Measurements from ENCODE around the gene OR2A7.
"Not testable (repeated sequence)": the region's sequence is repeated elsewhere in the genome, so short reads cannot be mapped to it uniquely, and the experiment has no call there.

Gene OR2A7

DNA sequence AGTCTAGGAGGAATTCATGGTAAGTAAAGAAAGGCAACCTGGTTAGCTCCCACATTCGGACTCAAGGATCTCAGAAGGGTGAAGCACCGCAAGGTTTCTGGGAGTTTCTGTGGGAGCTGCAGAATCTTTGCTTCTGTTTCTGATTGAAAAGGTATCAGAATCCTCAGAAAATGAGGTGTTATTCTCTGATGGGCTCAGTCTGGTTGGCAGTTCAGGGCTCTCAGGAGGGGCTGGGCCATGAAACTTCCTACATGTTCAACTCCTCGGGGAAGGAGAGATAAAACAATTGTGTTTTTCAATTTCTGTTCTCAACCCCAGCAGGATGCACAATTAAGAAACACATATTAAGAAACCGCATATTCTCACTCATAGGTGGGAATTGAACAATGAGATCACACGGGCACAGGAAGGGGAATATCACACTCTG lies 9.1 kb downstream of the OR2A7 start:
- H3K4me3 ChIP-seq (ENCODE audit: low read depth, low read length): no peak overlapping the region

DNA sequence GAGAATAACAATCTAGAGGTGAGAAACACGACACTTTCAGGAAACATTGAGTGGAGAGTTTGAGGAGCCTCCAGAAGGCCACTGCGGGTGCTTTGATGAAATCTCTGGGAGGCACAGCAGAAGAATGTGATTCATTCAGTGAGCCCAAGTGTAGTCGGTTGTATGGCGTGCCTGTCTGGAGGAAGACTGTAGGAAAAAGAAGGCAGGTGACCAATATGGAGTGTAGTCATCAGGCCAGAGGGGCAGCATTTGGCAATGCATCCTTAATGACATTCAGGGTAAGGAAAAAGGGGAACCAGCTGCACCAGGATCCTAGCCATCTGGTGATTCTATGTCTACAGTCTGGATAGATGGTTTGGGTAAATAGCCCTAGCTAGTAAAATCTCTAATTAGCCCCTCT lies 12.3 kb downstream of the OR2A7 start:
- not testable (repeated sequence) for H3K4me3 ChIP-seq (ENCODE audit: low read depth, low read length)

DNA sequence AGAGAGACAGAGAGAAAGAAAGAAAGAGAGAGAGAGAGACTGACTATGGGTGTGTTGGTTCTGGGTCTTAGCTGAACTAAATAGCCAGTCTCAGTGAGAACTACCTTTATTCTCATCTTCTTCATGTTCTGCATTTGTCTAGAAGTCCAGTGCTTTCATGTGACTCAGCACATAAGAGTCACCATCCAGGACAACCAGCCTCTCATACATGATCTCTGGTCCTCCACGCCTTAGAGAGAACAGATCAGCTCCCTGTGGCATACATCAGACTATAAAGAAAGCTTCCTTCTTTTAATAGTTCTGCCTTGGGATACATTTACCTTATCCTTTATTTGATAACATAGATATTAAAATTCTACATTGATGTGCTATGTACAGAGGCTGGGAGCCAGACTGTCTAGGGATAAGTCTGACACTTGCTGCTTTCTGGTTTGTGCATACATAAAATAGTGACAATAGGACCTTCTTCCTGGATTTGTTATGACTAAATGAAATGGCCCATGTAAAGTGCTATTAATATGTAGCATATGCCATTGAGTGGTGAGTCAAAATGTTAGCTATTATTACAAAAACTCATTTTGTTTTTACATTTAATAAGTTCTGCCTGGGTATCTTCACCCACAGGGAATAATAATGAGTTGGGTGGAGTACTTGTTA lies 16.8 kb downstream of the OR2A7 start:
- H3K4me3 ChIP-seq (ENCODE audit: low read depth, low read length): not testable (repeated sequence)

DNA sequence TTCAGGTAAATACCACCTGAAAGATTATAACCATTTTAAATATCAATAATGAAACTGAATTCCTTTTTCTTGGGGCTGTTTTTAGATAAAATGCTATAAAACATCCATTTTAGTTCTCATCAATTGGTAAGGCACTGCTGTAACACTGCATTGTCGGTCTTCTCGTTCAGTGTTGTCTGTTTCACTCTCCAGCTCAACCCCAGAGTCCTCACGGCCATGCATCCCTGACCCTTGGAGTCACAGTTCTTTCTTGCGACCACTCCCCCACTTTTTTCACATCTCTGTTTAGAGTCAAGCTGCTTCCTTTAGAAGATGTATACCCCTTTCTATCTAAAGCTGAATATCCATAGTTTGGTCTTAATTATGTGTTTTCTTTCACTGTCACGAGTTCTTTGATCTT lies 17.6 kb downstream of the OR2A7 start:
- H3K4me3 ChIP-seq (ENCODE audit: low read depth, low read length): not testable (repeated sequence)

- H3K4me3 ChIP-seq (ENCODE audit: low read depth, low read length): not testable (repeated sequence)
These were observed 19.2 kb downstream of the OR2A7 start for GRCh38 chr7:144245372-144245771.

GRCh38 chr7:144239365-144239764 lies 25.2 kb downstream of the OR2A7 start, which contains the start of gene OR2A42:
Gene OR2A42, minus strand, starts transcription at chr7:144239605. Its CDS starts 6,762 bp downstream, at chr7:144232843.
- H3K4me3 ChIP-seq (ENCODE audit: low read depth, low read length): not testable (repeated sequence)

GRCh38 chr7:144238530-144239082 lies 26.0 kb downstream of the OR2A7 start:
- H3K4me3 ChIP-seq (ENCODE audit: low read depth, low read length): not testable (repeated sequence)

- not testable (repeated sequence) for H3K4me3 ChIP-seq (ENCODE audit: low read depth, low read length)
These were observed 31.6 kb downstream of the OR2A7 start for GRCh38 chr7:144233039-144233438.

GRCh38 chr7:144231027-144231426 lies 33.6 kb downstream of the OR2A7 start:
- not testable (repeated sequence) for H3K4me3 ChIP-seq (ENCODE audit: low read depth, low read length)

DNA sequence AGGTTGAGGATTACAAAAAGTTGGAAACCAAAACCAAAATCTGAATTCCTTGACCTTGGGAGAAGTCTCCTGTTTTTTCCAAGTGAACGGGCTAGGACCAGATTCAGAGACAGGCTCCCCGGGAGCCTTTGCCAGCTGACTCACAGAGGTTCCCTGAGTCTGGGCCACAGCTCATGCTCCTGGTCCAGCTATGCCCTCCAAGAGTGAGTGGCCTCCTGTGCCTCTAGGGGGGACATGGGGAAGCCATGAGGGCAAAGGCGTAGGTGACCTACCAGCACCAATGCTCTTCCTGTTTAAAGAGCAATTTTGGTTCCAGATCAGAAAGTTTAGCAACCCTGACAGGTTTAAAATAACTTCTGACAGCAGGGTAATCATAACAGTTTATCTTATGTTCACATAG lies 35.8 kb downstream of the OR2A7 start:
- H3K4me3 ChIP-seq (ENCODE audit: low read depth, low read length): not testable (repeated sequence)

DNA sequence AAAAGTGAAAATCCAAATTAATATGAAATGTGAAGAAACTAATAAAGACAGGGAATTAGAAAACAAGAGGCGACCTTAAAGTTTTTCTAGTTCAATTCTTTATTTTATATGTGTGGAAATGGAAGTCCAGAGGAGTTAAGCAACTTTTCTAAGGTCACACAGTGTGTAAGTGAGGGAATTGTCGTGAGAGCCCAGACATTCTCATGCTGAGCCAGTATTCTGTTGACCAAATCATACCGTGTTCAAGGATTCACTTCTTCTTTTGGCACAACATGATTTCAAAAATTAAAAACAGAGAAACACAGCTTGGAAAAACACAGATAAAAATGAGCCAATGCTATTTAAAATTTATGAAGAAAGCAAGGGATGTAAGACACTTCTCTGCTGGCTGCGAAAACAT lies 37.7 kb downstream of the OR2A7 start:
- not testable (repeated sequence) for H3K4me3 ChIP-seq (ENCODE audit: low read depth, low read length)

DNA sequence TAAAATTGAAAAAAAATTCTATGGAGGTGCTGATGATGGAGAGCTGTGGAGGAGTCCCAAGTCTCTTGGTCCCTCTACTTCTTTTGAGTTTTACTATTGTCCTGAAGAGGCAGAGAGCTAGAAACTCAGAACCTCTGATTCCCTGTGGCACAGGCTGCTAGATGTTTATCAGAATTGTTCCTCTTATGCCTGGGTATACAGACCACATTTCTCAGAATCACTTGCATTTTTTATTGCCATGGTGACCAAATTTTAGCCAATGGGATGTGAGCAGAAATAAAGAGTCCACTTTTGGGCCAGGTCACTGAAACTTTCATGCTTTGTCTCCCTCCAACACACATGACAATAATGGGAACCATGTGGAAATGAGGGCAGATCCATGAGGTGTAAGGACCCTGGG lies 40.9 kb downstream of the OR2A7 start:
- not testable (repeated sequence) for H3K4me3 ChIP-seq (ENCODE audit: low read depth, low read length)

DNA sequence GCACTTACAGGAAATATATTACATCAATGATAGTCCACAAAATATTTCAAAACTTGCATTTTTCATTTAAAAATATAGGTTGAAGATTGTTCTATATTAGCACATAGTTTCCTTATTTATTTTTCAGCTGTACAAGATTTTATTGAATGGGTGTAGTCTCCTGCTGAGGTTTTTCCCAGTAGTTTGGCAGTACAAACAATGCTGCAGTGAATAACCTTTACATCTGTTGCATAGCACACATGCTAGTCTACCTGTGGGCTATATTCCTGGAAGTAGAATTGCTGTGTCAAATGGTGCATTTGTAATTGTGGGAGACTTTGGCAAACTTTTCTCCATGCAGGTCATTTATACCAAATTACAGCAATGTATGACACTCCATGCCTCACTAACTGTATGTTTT lies 44.1 kb downstream of the OR2A7 start:
- H3K4me3 ChIP-seq (ENCODE audit: low read depth, low read length): not testable (repeated sequence)

DNA sequence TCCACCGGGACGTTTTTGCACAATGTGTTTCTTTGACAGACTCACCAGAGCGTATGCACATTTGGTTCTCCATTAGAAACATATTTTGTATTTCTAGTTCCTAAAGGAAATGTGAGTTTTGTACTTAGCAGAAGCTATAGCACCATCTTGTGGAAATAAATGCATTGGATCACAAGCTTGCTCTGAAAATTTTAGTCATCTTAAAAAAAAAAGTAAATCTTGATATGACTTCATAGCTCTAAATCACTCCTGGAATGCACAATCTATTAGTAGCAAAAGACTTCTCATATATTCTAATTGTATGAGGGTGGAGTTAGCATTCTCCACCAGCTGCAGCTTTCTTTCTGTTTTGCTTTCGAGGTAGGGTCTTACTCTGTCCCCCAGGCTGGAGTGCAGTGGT lies 45.4 kb downstream of the OR2A7 start:
- H3K4me3 ChIP-seq (ENCODE audit: low read depth, low read length): not testable (repeated sequence)

- H3K4me3 ChIP-seq (ENCODE audit: low read depth, low read length): not testable (repeated sequence)
These were observed 46.0 kb downstream of the OR2A7 start for GRCh38 chr7:144218581-144218980.

DNA sequence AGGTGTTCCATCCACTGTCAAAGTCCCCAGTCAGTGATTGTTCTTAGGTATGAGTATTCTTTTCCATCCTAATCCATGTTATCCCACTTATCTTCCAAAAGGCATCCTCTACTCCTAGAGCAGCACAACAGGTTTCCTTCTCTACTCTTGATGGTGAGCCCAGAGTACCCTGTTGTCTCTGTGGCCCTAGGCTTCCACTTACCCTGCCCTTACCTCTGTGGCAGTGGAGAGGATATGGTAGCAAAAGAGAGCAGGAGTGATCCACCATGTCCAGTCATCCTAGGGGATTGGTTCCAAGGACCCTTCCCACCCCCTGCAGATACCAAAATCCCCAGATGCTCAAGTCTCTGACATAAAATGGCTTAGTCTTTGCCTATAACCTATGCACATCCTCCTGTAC lies 47.4 kb downstream of the OR2A7 start:
- not testable (repeated sequence) for H3K4me3 ChIP-seq (ENCODE audit: low read depth, low read length)
